SU-DHL-6 (cell line): Measurements from ENCODE around the gene PELI1.

Experiments used
- EZH2phosphoT487 ChIP-seq: fragments of 200-600 bp; sonication (generic), shearing (Covaris generic); conservative IDR thresholded peaks from 2 replicates; pipeline ENCODE4 v1.6.1; 2018; ENCODE audit warnings: mild to moderate bottlenecking, antibody characterized with exemption, low read length, moderate library complexity, mixed read lengths
- TF ChIP-seq, protein P1 (sequence below): fragments of 200-600 bp; sonication (generic); IDR thresholded peaks from one replicate; pipeline ENCODE4 v1.5.1; 2017; ENCODE audit warnings: antibody characterized with exemption, mild to moderate bottlenecking, low read length, moderate library complexity; ENCODE audit not compliant: insufficient read depth, poor library complexity, severe bottlenecking

DNA sequence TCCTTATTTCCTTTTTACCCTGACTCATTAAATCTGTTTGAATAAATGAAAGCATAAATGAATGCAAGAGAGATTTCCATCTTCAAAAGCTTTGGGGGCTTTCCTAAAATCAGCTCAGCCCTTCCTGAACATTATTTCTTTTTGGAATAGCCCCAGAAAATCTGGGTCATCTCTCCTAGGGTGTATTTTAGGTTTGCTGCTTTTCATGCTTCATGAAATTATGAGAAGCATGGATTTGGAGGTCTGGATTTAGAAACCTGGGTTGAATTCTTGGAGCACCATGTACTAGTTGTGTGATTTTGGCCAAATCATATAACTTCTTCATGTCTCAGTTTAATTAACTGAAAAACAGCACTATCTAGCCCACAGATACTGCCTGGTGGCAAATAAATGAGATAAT lies 24.0 kb upstream of the PELI1 start:
- TF ChIP-seq, protein P1, sequence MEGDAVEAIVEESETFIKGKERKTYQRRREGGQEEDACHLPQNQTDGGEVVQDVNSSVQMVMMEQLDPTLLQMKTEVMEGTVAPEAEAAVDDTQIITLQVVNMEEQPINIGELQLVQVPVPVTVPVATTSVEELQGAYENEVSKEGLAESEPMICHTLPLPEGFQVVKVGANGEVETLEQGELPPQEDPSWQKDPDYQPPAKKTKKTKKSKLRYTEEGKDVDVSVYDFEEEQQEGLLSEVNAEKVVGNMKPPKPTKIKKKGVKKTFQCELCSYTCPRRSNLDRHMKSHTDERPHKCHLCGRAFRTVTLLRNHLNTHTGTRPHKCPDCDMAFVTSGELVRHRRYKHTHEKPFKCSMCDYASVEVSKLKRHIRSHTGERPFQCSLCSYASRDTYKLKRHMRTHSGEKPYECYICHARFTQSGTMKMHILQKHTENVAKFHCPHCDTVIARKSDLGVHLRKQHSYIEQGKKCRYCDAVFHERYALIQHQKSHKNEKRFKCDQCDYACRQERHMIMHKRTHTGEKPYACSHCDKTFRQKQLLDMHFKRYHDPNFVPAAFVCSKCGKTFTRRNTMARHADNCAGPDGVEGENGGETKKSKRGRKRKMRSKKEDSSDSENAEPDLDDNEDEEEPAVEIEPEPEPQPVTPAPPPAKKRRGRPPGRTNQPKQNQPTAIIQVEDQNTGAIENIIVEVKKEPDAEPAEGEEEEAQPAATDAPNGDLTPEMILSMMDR = no peak
- TF ChIP-seq EZH2phosphoT487 = no peak
